ENCODE data around the gene HAPLN3. TPM values are rescaled to one million over a fixed set of nuclear protein-coding genes. Genes with fewer than 3 reads are reported as not detected.

HAPLN3 gene
- total RNA-seq, 1 donor = 18.8 TPM

- peaks cover 31% of the 10 kb centered on the region for H3K4me1 ChIP-seq (ENCODE audit: insufficient read depth, low read length)
- H3K79me2 ChIP-seq (ENCODE audit: insufficient read depth, low read length) = peaks cover 45% of the 10 kb centered on the region
- H3K27me3 ChIP-seq (ENCODE audit: insufficient read depth, low read length) = no peaks in the 10 kb centered on the region
- no peak overlapping the region for H2AFZ ChIP-seq (ENCODE audit: low read length)
- H4K20me1 ChIP-seq (ENCODE audit: insufficient read depth, low read length) = peaks cover 62% of the 10 kb centered on the region
- TF ChIP-seq CTCF (IDR thresholded peaks at IDR 0.05; ENCODE audit: extremely low read depth, low read depth, low read length) = peak; percentile 99
- no peak overlapping the region for H3K4me2 ChIP-seq (ENCODE audit: insufficient read depth, low read length)
- H3K27ac ChIP-seq (ENCODE audit: low read depth, low read length) = peak overlapping the region; percentile 29
- H3K9me3 ChIP-seq (ENCODE audit: low read depth, low read length) = no peaks in the 10 kb centered on the region
- peaks cover 97% of the 10 kb centered on the region for H3K36me3 ChIP-seq (ENCODE audit: insufficient read depth, low read length)
- no peak overlapping the region for H3K4me3 ChIP-seq (ENCODE audit: insufficient read depth, low read length)
- DNase-seq (ENCODE audit: insufficient read length, low spot score, missing footprints) = peak; percentile 93
Measured at GRCh38 chr15:88904624-88905327, 9.4 kb upstream of the HAPLN3 start.

- Histone ChIP-seq H3K4me3 (ENCODE audit: insufficient read depth, low read length) (no peak overlapping the region), H3K4me2 (ENCODE audit: insufficient read depth, low read length) (no peak overlapping the region), H2AFZ (ENCODE audit: low read length) (no peak overlapping the region), H4K20me1 (ENCODE audit: insufficient read depth, low read length) (peaks cover 63% of the 10 kb centered on the region), H3K27me3 (ENCODE audit: insufficient read depth, low read length) (no peaks in the 10 kb centered on the region), H3K36me3 (ENCODE audit: insufficient read depth, low read length) (peaks cover 97% of the 10 kb centered on the region), H3K27ac (ENCODE audit: low read depth, low read length) (no peak overlapping the region), H3K9me3 (ENCODE audit: low read depth, low read length) (no peaks in the 10 kb centered on the region), H3K4me1 (ENCODE audit: insufficient read depth, low read length) (peaks cover 26% of the 10 kb centered on the region), H3K79me2 (ENCODE audit: insufficient read depth, low read length) (peaks cover 40% of the 10 kb centered on the region)
- TF ChIP-seq CTCF (IDR thresholded peaks at IDR 0.05; ENCODE audit: extremely low read depth, low read depth, low read length) = no peak
- no peak for DNase-seq (ENCODE audit: insufficient read length, low spot score, missing footprints)
Measured at GRCh38 chr15:88904257-88904623, 8.9 kb upstream of the HAPLN3 start.

- H3K36me3 ChIP-seq (ENCODE audit: insufficient read depth, low read length) = peaks cover 88% of the 10 kb centered on the region
- peak; percentile 5 for DNase-seq (ENCODE audit: insufficient read length, low spot score, missing footprints)
- H2AFZ ChIP-seq (ENCODE audit: low read length) = no peak overlapping the region
- H3K79me2 ChIP-seq (ENCODE audit: insufficient read depth, low read length) = peaks cover 26% of the 10 kb centered on the region
- H3K27me3 ChIP-seq (ENCODE audit: insufficient read depth, low read length) = no peaks in the 10 kb centered on the region
- no peak overlapping the region for H3K4me3 ChIP-seq (ENCODE audit: insufficient read depth, low read length)
- H4K20me1 ChIP-seq (ENCODE audit: insufficient read depth, low read length) = peaks cover 52% of the 10 kb centered on the region
- no peak overlapping the region for H3K27ac ChIP-seq (ENCODE audit: low read depth, low read length)
- no peak for TF ChIP-seq CTCF (IDR thresholded peaks at IDR 0.05; ENCODE audit: extremely low read depth, low read depth, low read length)
- no peak overlapping the region for H3K4me2 ChIP-seq (ENCODE audit: insufficient read depth, low read length)
- peaks cover 20% of the 10 kb centered on the region for H3K4me1 ChIP-seq (ENCODE audit: insufficient read depth, low read length)
- no peaks in the 10 kb centered on the region for H3K9me3 ChIP-seq (ENCODE audit: low read depth, low read length)
Measured at GRCh38 chr15:88902846-88903245, 7.5 kb upstream of the HAPLN3 start.

- DNase-seq (ENCODE audit: insufficient read length, low spot score, missing footprints) = peak; percentile 72
- Histone ChIP-seq H3K27ac (ENCODE audit: low read depth, low read length) (no peak overlapping the region), H3K9me3 (ENCODE audit: low read depth, low read length) (no peaks in the 10 kb centered on the region), H3K27me3 (ENCODE audit: insufficient read depth, low read length) (no peaks in the 10 kb centered on the region), H2AFZ (ENCODE audit: low read length) (no peak overlapping the region), H3K4me1 (ENCODE audit: insufficient read depth, low read length) (peaks cover 20% of the 10 kb centered on the region), H4K20me1 (ENCODE audit: insufficient read depth, low read length) (peaks cover 47% of the 10 kb centered on the region), H3K4me2 (ENCODE audit: insufficient read depth, low read length) (no peak overlapping the region), H3K36me3 (ENCODE audit: insufficient read depth, low read length) (peaks cover 83% of the 10 kb centered on the region), H3K79me2 (ENCODE audit: insufficient read depth, low read length) (peaks cover 25% of the 10 kb centered on the region), H3K4me3 (ENCODE audit: insufficient read depth, low read length) (no peak overlapping the region)
- TF ChIP-seq CTCF (IDR thresholded peaks at IDR 0.05; ENCODE audit: extremely low read depth, low read depth, low read length) = no peak
Measured at GRCh38 chr15:88902221-88902835, 7.0 kb upstream of the HAPLN3 start.

Data from osteoblast (primary cell).